Inferior parietal cortex (tissue), 1 donor: ENCODE results near the gene CABLES1.

Source experiments
- DNase-seq: peaks from one replicate; pipeline ENCODE4 v3.0.0-alpha.2; 2016; ENCODE audit errors: extremely low spot score

CABLES1 gene

DNA sequence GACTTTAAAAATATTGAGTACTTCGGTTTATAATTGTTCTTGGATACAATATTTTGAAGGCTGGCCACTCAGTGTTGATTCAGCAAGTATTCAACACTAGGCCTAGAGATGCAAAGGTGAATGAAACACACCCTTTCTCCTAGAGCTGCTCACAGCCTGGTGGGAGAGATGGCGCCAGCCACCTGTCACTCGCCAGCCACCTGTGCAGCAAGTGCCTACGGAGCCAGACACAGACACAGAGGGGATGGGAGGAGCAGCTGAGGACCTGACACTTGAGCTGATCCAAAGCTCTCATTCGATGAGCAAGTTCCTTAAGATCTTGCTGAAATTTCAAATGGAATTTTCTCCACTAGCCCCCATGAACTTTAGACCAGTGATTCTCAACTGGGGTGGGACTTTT lies 166.7 kb downstream of the CABLES1 start:
- DNase-seq: no peak

DNA sequence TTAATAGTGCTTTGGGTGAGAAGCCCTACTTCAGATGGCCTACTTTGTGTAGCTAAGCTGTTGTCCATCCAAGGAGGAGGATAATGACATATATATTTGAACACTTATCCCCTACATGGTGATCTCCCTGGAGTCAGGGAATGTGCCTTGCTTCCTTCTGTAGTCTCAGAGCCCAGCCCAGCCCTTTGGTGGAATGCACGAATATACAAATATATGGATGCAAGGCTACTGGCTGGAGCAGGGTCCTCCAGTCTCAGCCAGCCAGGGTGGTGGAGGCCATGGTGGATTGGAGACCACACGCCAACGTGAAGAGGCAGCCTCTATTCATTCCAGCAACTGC lies 167.2 kb downstream of the CABLES1 start:
- DNase-seq: no peak

DNA sequence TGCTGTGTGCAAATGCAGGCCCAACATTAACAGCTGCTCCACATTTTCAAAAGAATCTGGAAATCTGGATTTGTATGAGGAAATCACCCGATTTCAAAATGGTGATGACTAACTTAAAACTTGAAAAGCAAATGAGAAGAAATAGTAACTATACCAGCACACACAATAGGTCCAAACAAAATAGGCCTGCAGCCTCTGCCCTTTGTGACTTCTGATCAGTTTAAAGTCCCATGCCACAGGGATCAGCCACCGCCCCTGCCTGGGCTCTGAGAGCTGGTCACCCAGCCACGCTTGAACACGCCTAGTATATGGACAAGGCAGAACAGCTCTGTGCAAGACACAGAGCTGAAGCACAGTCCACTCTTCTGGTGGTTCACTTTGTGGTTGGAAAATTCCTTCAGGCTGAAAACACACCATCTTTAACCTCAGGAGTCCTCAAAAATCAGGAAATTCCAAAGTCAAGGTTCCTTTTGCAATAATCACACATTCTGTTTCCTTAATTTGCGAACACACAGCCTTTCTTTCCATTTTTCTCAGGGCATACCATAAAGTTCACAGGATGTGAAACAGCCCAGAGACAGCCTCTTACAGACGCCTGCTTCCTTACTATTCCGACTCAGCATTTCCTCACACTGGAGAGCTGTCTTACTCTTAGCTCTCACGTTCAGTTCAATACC lies 167.7 kb downstream of the CABLES1 start:
- DNase-seq: no peak

DNA sequence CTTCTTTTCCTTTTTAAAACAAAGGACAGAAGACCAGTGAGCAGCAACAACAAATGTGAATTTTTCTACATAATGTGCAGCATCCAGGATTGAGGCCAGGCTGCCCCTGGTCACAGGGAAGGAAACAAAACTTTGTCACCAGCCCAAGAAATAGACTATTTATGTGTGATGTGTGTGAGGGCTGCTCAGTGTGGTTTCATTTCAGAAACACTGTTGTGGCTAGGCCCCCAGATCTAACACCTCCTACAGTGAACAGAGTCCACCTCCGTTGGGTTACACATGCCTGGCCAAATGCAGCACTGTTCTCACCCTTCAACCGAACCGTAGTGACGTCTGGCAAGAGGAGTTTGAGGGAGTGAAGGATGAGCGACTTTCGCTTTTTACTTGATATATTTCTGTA lies 171.5 kb downstream of the CABLES1 start:
- peak; percentile 8 for DNase-seq

DNA sequence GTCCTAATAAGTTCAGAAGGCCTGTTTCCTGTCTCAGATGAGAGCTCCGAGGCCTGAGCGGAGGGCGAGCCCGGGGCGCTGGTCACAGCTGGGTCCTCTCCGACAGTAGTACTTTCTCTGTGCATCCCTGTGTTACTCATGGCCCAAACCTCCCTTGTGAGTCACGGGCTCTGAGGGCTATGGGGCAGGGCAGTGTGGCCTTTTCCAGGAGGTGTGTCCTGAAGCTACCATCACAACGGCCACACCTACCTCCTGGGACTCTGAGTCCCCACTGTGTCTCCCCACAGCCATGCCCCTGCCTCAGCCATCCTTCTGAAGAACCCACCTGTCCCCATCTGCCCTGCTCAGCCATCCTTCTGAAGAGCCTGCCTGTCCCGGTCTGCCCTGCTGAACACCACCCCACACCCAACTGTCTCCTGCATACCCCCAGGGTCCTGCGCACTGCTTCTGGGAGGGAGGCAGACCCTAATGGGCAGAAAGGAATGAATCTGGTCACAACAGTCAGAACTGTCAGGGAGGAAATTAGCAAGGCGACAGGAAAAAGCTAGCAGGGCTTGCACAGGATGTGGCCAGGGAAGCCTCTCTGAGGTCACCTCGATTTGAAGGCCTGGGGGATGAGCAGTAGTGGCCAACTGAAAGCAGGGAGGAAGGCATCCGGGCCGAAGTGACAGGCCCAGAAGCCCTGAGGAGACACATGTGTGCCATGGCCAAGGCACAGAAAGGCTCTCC lies 172.4 kb downstream of the CABLES1 start:
- DNase-seq: no peak
